ENCODE results near the gene SFXN5. TPM values are rescaled to one million over a fixed set of nuclear protein-coding genes. Genes with fewer than 3 reads are reported as not detected.

The SFXN5 gene
- polyA plus RNA-seq, 1 donor from 2014 or later: 5.8 TPM

DNA sequence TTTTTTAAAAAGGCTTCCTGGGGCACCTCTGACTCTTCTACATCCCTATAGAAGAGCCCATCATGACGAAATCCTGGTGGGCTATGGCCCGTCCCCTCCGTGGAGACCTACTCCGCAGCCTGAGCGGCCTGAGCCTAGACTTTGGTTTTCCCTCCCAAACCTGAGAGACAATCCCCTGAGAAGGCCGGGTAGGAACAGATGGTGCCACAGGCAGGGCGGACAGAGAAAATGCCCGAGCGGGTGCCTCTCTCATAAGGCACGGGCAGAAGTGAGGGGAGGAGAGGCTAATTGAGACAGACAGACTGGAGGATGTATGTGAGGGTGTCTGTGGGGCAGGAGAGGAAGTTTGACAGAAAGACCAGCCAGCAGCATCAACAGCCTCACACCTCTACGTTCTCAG is 20.2 kb upstream of the SFXN5 start:
- H3K4me2 ChIP-seq (ENCODE audit: low read length): no peak overlapping the region
- no peaks in the 10 kb centered on the region for H3K9me3 ChIP-seq (ENCODE audit: low read length)
- no peak overlapping the region for H2AFZ ChIP-seq (ENCODE audit: low read depth, low read length)
- TF ChIP-seq MXI1 (conservative IDR thresholded peaks at IDR 0.05; ENCODE audit: poor library complexity, severe bottlenecking) (no peak), POLR2AphosphoS5 (IDR thresholded peaks at IDR 0.05) (no peak), EZH2 (IDR thresholded peaks at IDR 0.05; ENCODE audit: borderline replicate concordance, insufficient read depth, low read length, poor library complexity, severe bottlenecking) (no peak), TAF1 (IDR thresholded peaks at IDR 0.05; ENCODE audit: low read depth) (no peak), EP300 (conservative IDR thresholded peaks at IDR 0.05; ENCODE audit: poor library complexity, severe bottlenecking) (no peak), RAD21 (conservative IDR thresholded peaks at IDR 0.05) (no peak), SMC3 (conservative IDR thresholded peaks at IDR 0.05; ENCODE audit: poor library complexity) (no peak)
- TF ChIP-seq, protein P1, sequence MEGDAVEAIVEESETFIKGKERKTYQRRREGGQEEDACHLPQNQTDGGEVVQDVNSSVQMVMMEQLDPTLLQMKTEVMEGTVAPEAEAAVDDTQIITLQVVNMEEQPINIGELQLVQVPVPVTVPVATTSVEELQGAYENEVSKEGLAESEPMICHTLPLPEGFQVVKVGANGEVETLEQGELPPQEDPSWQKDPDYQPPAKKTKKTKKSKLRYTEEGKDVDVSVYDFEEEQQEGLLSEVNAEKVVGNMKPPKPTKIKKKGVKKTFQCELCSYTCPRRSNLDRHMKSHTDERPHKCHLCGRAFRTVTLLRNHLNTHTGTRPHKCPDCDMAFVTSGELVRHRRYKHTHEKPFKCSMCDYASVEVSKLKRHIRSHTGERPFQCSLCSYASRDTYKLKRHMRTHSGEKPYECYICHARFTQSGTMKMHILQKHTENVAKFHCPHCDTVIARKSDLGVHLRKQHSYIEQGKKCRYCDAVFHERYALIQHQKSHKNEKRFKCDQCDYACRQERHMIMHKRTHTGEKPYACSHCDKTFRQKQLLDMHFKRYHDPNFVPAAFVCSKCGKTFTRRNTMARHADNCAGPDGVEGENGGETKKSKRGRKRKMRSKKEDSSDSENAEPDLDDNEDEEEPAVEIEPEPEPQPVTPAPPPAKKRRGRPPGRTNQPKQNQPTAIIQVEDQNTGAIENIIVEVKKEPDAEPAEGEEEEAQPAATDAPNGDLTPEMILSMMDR (IDR thresholded peaks at IDR 0.05; ENCODE audit: poor library complexity, severe bottlenecking): no peak
- TF ChIP-seq, protein P2, sequence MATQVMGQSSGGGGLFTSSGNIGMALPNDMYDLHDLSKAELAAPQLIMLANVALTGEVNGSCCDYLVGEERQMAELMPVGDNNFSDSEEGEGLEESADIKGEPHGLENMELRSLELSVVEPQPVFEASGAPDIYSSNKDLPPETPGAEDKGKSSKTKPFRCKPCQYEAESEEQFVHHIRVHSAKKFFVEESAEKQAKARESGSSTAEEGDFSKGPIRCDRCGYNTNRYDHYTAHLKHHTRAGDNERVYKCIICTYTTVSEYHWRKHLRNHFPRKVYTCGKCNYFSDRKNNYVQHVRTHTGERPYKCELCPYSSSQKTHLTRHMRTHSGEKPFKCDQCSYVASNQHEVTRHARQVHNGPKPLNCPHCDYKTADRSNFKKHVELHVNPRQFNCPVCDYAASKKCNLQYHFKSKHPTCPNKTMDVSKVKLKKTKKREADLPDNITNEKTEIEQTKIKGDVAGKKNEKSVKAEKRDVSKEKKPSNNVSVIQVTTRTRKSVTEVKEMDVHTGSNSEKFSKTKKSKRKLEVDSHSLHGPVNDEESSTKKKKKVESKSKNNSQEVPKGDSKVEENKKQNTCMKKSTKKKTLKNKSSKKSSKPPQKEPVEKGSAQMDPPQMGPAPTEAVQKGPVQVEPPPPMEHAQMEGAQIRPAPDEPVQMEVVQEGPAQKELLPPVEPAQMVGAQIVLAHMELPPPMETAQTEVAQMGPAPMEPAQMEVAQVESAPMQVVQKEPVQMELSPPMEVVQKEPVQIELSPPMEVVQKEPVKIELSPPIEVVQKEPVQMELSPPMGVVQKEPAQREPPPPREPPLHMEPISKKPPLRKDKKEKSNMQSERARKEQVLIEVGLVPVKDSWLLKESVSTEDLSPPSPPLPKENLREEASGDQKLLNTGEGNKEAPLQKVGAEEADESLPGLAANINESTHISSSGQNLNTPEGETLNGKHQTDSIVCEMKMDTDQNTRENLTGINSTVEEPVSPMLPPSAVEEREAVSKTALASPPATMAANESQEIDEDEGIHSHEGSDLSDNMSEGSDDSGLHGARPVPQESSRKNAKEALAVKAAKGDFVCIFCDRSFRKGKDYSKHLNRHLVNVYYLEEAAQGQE (IDR thresholded peaks at IDR 0.05; ENCODE audit: borderline replicate concordance): no peak
- H3K27me3 ChIP-seq (ENCODE audit: insufficient read depth, low read depth, low read length): no peaks in the 10 kb centered on the region
- H3K4me3 ChIP-seq (ENCODE audit: low read length): no peak overlapping the region
- H3K79me2 ChIP-seq (replicated peaks; ENCODE audit: insufficient read depth, low read length): no peaks in the 10 kb centered on the region
- no peaks in the 10 kb centered on the region for H3F3A ChIP-seq (ENCODE audit: insufficient read depth, low read length, poor library complexity, severe bottlenecking)
- H3K9me2 ChIP-seq (ENCODE audit: insufficient read depth, low read length): no peaks in the 10 kb centered on the region
- H3K27ac ChIP-seq (ENCODE audit: low read length): no peak overlapping the region
- no peaks in the 10 kb centered on the region for H4K20me1 ChIP-seq (ENCODE audit: insufficient read depth)
- no peaks in the 10 kb centered on the region for H3K36me3 ChIP-seq (ENCODE audit: insufficient read depth, low read length)
- no peak overlapping the region for H3K9ac ChIP-seq (ENCODE audit: low read length)

DNA sequence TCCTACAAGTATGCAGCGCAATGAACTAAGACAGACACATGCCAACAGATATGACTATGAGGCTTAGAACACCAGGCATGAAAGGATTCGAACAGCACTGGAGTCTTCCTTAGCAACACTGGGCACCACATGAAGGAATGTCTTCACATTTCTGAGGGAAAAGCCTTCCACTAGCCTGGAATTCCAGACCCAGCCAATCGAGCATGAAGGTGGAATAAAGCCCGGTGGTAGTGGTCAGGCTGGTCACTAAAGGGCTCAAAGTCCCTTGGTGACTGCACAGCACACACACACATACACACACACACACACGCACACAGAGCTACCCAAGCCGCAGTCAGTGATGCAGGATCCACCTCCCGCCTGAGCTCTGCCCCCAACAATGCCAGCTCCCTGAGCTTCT is 19.7 kb upstream of the SFXN5 start:
- Histone ChIP-seq H3F3A (ENCODE audit: insufficient read depth, low read length, poor library complexity, severe bottlenecking) (no peaks in the 10 kb centered on the region), H4K20me1 (ENCODE audit: insufficient read depth) (no peaks in the 10 kb centered on the region), H3K9me3 (ENCODE audit: low read length) (no peaks in the 10 kb centered on the region), H3K9me2 (ENCODE audit: insufficient read depth, low read length) (no peaks in the 10 kb centered on the region), H3K79me2 (replicated peaks; ENCODE audit: insufficient read depth, low read length) (no peaks in the 10 kb centered on the region), H3K4me3 (ENCODE audit: low read length) (no peak overlapping the region), H3K27ac (ENCODE audit: low read length) (no peak overlapping the region), H3K9ac (ENCODE audit: low read length) (no peak overlapping the region), H3K4me2 (ENCODE audit: low read length) (no peak overlapping the region), H2AFZ (ENCODE audit: low read depth, low read length) (no peak overlapping the region), H3K36me3 (ENCODE audit: insufficient read depth, low read length) (no peaks in the 10 kb centered on the region), H3K27me3 (ENCODE audit: insufficient read depth, low read depth, low read length) (no peaks in the 10 kb centered on the region)
- TF ChIP-seq EZH2 (IDR thresholded peaks at IDR 0.05; ENCODE audit: borderline replicate concordance, insufficient read depth, low read length, poor library complexity, severe bottlenecking): no peak
- TF ChIP-seq TAF1 (IDR thresholded peaks at IDR 0.05; ENCODE audit: low read depth): no peak
- TF ChIP-seq MXI1 (conservative IDR thresholded peaks at IDR 0.05; ENCODE audit: poor library complexity, severe bottlenecking): no peak
- no peak for TF ChIP-seq SMC3 (conservative IDR thresholded peaks at IDR 0.05; ENCODE audit: poor library complexity)
- TF ChIP-seq, protein P2 (IDR thresholded peaks at IDR 0.05; ENCODE audit: borderline replicate concordance): no peak
- TF ChIP-seq POLR2AphosphoS5 (IDR thresholded peaks at IDR 0.05): no peak
- no peak for TF ChIP-seq RAD21 (conservative IDR thresholded peaks at IDR 0.05)
- no peak for TF ChIP-seq EP300 (conservative IDR thresholded peaks at IDR 0.05; ENCODE audit: poor library complexity, severe bottlenecking)
- TF ChIP-seq, protein P1 (IDR thresholded peaks at IDR 0.05; ENCODE audit: poor library complexity, severe bottlenecking): no peak

All from neural cell (in vitro differentiated cells).